SK-N-MC (cell line): ENCODE results near the gene FHIT.

Experiments used
- EZH2 ChIP-seq: fragments of 200-600 bp; sonication (generic); IDR thresholded peaks from one replicate; pipeline ENCODE4 v1.6.1; 2017; ENCODE audit warnings: antibody characterized with exemption
- POLR2AphosphoS5 ChIP-seq: IDR thresholded peaks from 2 replicates; pipeline ENCODE4 v1.6.1; 2012; ENCODE audit warnings: mild to moderate bottlenecking, low read depth, low read length, borderline replicate concordance

- TF ChIP-seq POLR2AphosphoS5, result no peak
- TF ChIP-seq EZH2, result no peak
Observed at GRCh38 chr3:60893946-60894345, 357.3 kb downstream of the FHIT start.
